RWPE1 (cell line): ENCODE data around the gene ABTB1.
"Not testable (repeated sequence)": the region's sequence is repeated elsewhere in the genome, so short reads cannot be mapped to it uniquely, and the experiment has no call there.

ENCODE experiments used
- CTCF ChIA-PET: fragments of 350-600 bp; sonication (Branson Sonifier 250); formaldehyde crosslinking; extraction: SDS; loops from one replicate; lab custom pipeline; 2021; lab: Yijun Ruan, JAX
- POLR2A ChIA-PET: fragments of 400-600 bp; formaldehyde crosslinking; extraction: SDS; loops from one replicate; lab custom pipeline; 2020; ENCODE audit warnings: antibody characterized with exemption; ENCODE audit not compliant: low non-redundant PET; lab: Yijun Ruan, JAX
- DNase-seq: peaks from one replicate; pipeline ENCODE4 v3.0.0; 2012; ENCODE audit warnings: low spot score
- H3K27ac ChIP-seq: fragments of 450-650 bp; 2 replicates; pipeline ENCODE4 v1.5.1; 2017
- TF ChIP-seq, protein P1 (sequence below): fragments of 450-650 bp; conservative IDR thresholded peaks from 2 replicates; pipeline ENCODE4 v1.5.1; 2017; ENCODE audit warnings: low read depth, mild to moderate bottlenecking

Gene ABTB1

GRCh38 chr3:127650236-127650635 is 22.5 kb upstream of the ABTB1 start:
- ChIA-PET POLR2A (no interaction called here), CTCF (no interaction called here)
- TF ChIP-seq, protein P1, sequence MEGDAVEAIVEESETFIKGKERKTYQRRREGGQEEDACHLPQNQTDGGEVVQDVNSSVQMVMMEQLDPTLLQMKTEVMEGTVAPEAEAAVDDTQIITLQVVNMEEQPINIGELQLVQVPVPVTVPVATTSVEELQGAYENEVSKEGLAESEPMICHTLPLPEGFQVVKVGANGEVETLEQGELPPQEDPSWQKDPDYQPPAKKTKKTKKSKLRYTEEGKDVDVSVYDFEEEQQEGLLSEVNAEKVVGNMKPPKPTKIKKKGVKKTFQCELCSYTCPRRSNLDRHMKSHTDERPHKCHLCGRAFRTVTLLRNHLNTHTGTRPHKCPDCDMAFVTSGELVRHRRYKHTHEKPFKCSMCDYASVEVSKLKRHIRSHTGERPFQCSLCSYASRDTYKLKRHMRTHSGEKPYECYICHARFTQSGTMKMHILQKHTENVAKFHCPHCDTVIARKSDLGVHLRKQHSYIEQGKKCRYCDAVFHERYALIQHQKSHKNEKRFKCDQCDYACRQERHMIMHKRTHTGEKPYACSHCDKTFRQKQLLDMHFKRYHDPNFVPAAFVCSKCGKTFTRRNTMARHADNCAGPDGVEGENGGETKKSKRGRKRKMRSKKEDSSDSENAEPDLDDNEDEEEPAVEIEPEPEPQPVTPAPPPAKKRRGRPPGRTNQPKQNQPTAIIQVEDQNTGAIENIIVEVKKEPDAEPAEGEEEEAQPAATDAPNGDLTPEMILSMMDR: no peak
- H3K27ac ChIP-seq: no peak overlapping the region
- DNase-seq: no peak

- no peak for DNase-seq
- ChIA-PET CTCF (interaction anchor here (0.5 to 1.9 kb wide), 7 partner anchors 8 to 414 kb away, joined by 3 to 4 read pairs (median 3); no protein-coding TSS in a partner anchor), POLR2A (no interaction called here)
- TF ChIP-seq, protein P1: no peak
- no peak overlapping the region for H3K27ac ChIP-seq
These were observed 21.1 kb upstream of the ABTB1 start for GRCh38 chr3:127651516-127652172.

GRCh38 chr3:127652246-127652995 is 20.3 kb upstream of the ABTB1 start:
- CTCF ChIA-PET: interaction anchor here (0.5 to 1.9 kb wide), 9 partner anchors 8 to 414 kb away, joined by 3 to 5 read pairs (median 4); partner anchors contain the start of gene MCM2
- TF ChIP-seq, protein P1: peak; percentile 79
- no peak overlapping the region for H3K27ac ChIP-seq
- POLR2A ChIA-PET: interaction anchor here (0.6 kb wide), 1 partner anchor 333 kb away, joined by 3 read pairs; no protein-coding TSS in a partner anchor
- DNase-seq: peak; percentile 62

DNA sequence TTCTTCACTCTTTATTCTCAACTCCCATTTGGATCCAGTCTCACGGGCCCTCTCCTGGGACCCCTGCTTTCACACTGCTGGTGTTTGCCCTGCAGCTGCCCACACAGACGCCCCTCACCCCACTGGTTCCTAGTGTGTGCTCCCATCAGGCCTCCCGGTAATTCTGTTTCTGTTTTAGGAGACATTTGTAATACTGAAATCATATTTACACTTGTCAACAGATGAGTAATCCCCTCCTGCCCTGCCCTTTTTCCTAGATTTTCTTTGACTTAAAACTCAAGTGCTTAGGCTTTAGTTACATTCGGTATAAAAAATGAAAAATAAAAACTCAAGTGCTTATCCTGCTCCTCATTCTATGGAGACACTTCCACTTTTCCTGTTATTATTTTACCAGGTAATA is 18.4 kb upstream of the ABTB1 start:
- ChIA-PET POLR2A (no interaction called here), CTCF (interaction anchor here (0.7 kb wide), 1 partner anchor 40 kb away, joined by 3 read pairs; no protein-coding TSS in a partner anchor)
- TF ChIP-seq, protein P1: no peak
- no peak for DNase-seq
- H3K27ac ChIP-seq: no peak overlapping the region

DNA sequence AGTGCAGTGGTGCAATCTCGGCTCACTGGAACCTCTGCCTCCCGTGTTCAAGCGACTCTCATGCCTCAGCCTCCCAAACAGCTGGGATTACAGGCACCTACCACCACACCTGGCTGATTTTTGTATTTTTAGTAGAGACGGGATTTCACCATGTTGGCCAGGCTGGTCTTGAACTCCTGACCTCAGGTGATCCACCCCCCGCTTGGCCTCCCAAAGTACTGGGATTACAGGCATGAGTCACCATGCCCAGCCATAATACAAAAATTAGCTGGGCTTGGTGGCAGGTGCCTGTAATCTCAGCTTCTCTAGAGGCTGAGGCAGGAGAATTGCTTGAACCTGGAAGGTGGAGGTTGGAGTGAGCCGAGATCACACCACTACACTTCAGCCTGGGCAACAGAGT is 17.8 kb upstream of the ABTB1 start:
- DNase-seq, POLR2A ChIA-PET: not testable (repeated sequence)
- CTCF ChIA-PET: interaction anchor here (1.1 kb wide), 1 partner anchor 80 kb away, joined by 3 read pairs; no protein-coding TSS in a partner anchor

GRCh38 chr3:127655641-127656040 is 17.1 kb upstream of the ABTB1 start:
- POLR2A ChIA-PET: no interaction called here
- no peak overlapping the region for H3K27ac ChIP-seq
- TF ChIP-seq, protein P1: no peak
- CTCF ChIA-PET: interaction anchor here (1.1 kb wide), 1 partner anchor 81 kb away, joined by 3 read pairs; no protein-coding TSS in a partner anchor
- DNase-seq: no peak

More for the DNA sequence above, 17.8 kb upstream of the ABTB1 start:
- H3K27ac ChIP-seq: not testable (repeated sequence)

DNA sequence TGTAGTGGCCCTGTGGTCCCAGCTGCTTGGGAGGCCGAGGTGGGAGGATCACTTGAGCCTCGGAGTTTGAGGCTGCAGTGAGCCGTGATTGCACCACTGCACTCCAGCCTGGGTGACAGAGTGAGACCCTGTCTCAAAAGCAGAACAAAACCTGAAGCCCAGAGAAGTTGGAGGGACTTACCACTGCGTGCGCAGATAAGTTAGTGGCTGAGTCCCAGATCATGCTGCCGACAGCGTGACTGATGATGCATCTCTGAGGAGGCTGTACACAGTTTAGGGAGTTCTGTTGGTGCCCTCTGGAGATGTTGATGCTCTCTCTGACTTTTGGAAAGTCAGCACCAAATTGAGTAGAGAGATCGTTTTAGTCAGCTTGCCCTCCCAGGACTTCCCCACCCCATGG is 15.8 kb upstream of the ABTB1 start:
- TF ChIP-seq, protein P1: no peak
- DNase-seq: no peak
- H3K27ac ChIP-seq: no peak overlapping the region
- POLR2A ChIA-PET: no interaction called here
- CTCF ChIA-PET: no interaction called here
